PC-9 (cell line): ENCODE measurements around the gene SPEG. TPM values are rescaled to one million over a fixed set of nuclear protein-coding genes. Genes with fewer than 3 reads are reported as not detected.
A peak's percentile ranks its signal among the peaks of the same experiment; 100 is the strongest.

Experiments used
- BruUV-seq: library from RNA; stranded (reverse); fragments of 400-500 nt; replicated peaks from 2 replicates; lab custom pipeline; 2021; lab: Mats Ljungman, UMichigan
- CTCF ChIA-PET: fragments of 300-600 bp; sonication (Branson Sonifier 250); formaldehyde crosslinking; loops from one replicate; lab custom pipeline; 2022; ENCODE audit warnings: antibody characterized with exemption; lab: Charles Lee
- POLR2A ChIA-PET: fragments of 300-600 bp; sonication (Branson Sonifier 250); formaldehyde crosslinking; loops from one replicate; lab custom pipeline; 2022; ENCODE audit warnings: antibody characterized with exemption; ENCODE audit not compliant: unreplicated experiment; lab: Charles Lee
- DNase-seq, 2 experiments: peaks; one replicate each; pipeline versions ENCODE4 v3.0.0 to v3.0.0-alpha.2; 2015 to 2022; ENCODE audit warnings: mixed read lengths in 1 of 2
- H2AFZ ChIP-seq: fragments of 200-600 bp; sonication (generic); 2 replicates; pipeline ENCODE4 v1.8.1; 2017; ENCODE audit warnings: antibody characterized with exemption
- H3F3A ChIP-seq: fragments of 200-600 bp; sonication (generic); 2 replicates; pipeline ENCODE4 v1.8.1; 2017; ENCODE audit warnings: antibody characterized with exemption, mild to moderate bottlenecking, low read depth; ENCODE audit not compliant: insufficient read depth
- H3K27ac ChIP-seq: fragments of 200-600 bp; sonication (generic); 2 replicates; pipeline ENCODE4 v1.6.1; 2016; ENCODE audit warnings: mixed run types
- H3K27me3 ChIP-seq: fragments of 200-600 bp; sonication (generic); 2 replicates; pipeline ENCODE4 v1.6.1; 2016; ENCODE audit warnings: low read depth, mixed run types; ENCODE audit not compliant: insufficient read depth
- H3K36me3 ChIP-seq: fragments of 200-600 bp; sonication (generic); 2 replicates; pipeline ENCODE4 v1.6.1; 2016; ENCODE audit warnings: low read depth, mixed run types
- H3K4me1 ChIP-seq: fragments of 200-600 bp; sonication (generic); replicated peaks from 2 replicates; pipeline ENCODE4 v1.6.1; 2016; ENCODE audit warnings: mixed run types; ENCODE audit not compliant: insufficient read depth
- H3K4me2 ChIP-seq: fragments of 200-600 bp; sonication (generic); 2 replicates; pipeline ENCODE4 v1.6.1; 2017; ENCODE audit warnings: mixed run types
- H3K4me3 ChIP-seq: fragments of 200-600 bp; sonication (generic); 2 replicates; pipeline ENCODE4 v1.6.1; 2016; ENCODE audit warnings: mixed run types
- H3K79me2 ChIP-seq: fragments of 200-600 bp; sonication (generic); 2 replicates; pipeline ENCODE4 v1.6.1; 2017; ENCODE audit warnings: low read depth, mixed run types
- H3K9me2 ChIP-seq: fragments of 200-600 bp; sonication (generic); 2 replicates; pipeline ENCODE4 v1.8.1; 2017; ENCODE audit warnings: mild to moderate bottlenecking; ENCODE audit not compliant: insufficient read depth
- H3K9me3 ChIP-seq: fragments of 200-600 bp; sonication (generic); 2 replicates; pipeline ENCODE4 v1.8.1; 2016; ENCODE audit warnings: low read depth; ENCODE audit not compliant: insufficient read depth
- H4K20me1 ChIP-seq: fragments of 200-600 bp; sonication (generic); 2 replicates; pipeline ENCODE4 v1.8.1; 2017; ENCODE audit not compliant: insufficient read depth
- CTCF ChIP-seq: fragments of 200-600 bp; sonication (generic); conservative IDR thresholded peaks from 2 replicates; pipeline ENCODE4 v1.6.1; 2017; ENCODE audit warnings: mixed run types, antibody characterized with exemption, mild to moderate bottlenecking, moderate library complexity
- EZH2 ChIP-seq: fragments of 200-600 bp; sonication (generic); IDR thresholded peaks from 2 replicates; pipeline ENCODE4 v1.8.0; 2017; ENCODE audit warnings: antibody characterized with exemption, low read depth
- intact Hi-C: fragments of 100-400 bp; cut with micrococcal nuclease; formaldehyde crosslinking; loops from one replicate; pipeline ENCODE4 v1.10.0; 2022; ENCODE audit not compliant: unreplicated experiment
- total RNA-seq: library from RNA; stranded (reverse); gene quantifications from 2 replicates; pipeline ENCODE4 v1.2.3, GENCODE V29; 2021

SPEG gene
- total RNA-seq, 1 experiment from 2014 or later, result 46.8 TPM

DNA sequence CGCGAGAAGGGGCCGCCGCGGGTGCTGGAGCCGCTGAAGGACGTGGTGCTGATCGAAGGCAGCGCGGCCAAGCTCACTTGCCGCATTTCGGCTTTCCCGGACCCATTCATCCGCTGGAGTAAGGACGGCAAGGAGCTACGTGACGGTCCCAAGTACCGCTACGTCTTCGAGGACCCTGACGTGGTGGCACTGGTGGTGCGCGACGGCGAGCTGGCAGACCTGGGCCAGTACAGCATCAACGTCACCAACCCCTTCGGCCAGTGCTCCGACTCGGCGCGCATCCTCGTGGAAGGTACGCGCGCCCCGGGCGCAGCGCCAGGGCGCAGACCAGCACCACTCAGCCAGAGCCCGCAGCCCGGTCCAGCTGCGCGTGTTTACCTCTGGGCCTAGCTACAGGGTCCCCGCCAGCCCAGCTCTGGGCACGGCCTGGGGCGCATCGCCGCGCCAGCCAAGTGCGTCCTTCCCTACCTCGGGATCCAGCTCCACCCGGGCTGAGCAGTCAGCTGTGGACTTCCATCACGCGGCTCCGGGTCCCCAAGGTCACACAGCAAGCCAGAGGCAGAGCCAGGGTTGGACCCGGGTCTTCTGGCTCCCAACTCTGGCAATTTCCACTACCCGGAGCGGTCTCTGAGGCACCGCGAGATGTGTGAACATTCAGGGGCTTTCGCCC, 62.3 kb downstream of the SPEG start:
- 0 out of 2 replicates have a peak overlapping the region, but pooled peaks have one; percentile 74 for H3K4me3 ChIP-seq
- POLR2A ChIA-PET, result interaction anchor here (0.6 to 0.7 kb wide), 2 partner anchors 23 to 56 kb away, joined by 4 read pairs; no protein-coding TSS in a partner anchor
- H3K79me2 ChIP-seq, result peaks cover 18% of the 10 kb centered on the region; the same call in 1 of the 2 replicates
- H3K4me1 ChIP-seq, result peaks cover 19% of the 10 kb centered on the region
- H3K36me3 ChIP-seq, result no peaks in the 10 kb centered on the region; the same call in 1 of the 2 replicates
- H2AFZ ChIP-seq, result no peak overlapping the region
- TF ChIP-seq EZH2, result no peak
- TF ChIP-seq CTCF, result no peak
- no peaks in the 10 kb centered on the region for H3K9me2 ChIP-seq
- H3K27ac ChIP-seq, result no peak overlapping the region
- peaks cover 7% of the 10 kb centered on the region; the same call in 1 of the 2 replicates for H3K27me3 ChIP-seq
- no peak for DNase-seq
- CTCF ChIA-PET, result interaction anchor here (0.5 to 2.9 kb wide), 3 partner anchors 13 to 131 kb away, joined by 3 to 19 read pairs (median 4); no protein-coding TSS in a partner anchor
- H3F3A ChIP-seq, result peaks cover 4% of the 10 kb centered on the region; the same call in 1 of the 2 replicates
- H3K4me2 ChIP-seq, result peak overlapping the region; percentile 94
- intact Hi-C loops, result loop anchor here (5.0 kb wide), 1 partner anchor 40 kb away; no protein-coding TSS in a partner anchor
- no TSS peak for BruUV-seq
- no peaks in the 10 kb centered on the region for H3K9me3 ChIP-seq
- H4K20me1 ChIP-seq, result no peaks in the 10 kb centered on the region

- intact Hi-C loops, result loop anchor here (1.0 to 5.0 kb wide), 2 partner anchors 24 to 40 kb away; no protein-coding TSS in a partner anchor
- POLR2A ChIA-PET, result interaction anchor here (0.5 to 0.6 kb wide), 4 partner anchors 10 to 108 kb away, joined by 3 to 8 read pairs (median 4); no protein-coding TSS in a partner anchor
- peak; percentile 67 to 84 for DNase-seq
These were observed 63.0 kb downstream of the SPEG start for GRCh38 chr2:219497495-219498279.

More at GRCh38 chr2:219497495-219498279, 63.0 kb downstream of the SPEG start:
- Histone ChIP-seq H2AFZ (peak overlapping the region; percentile 95), H3K9me3 (no peaks in the 10 kb centered on the region), H3K4me2 (peak overlapping the region; percentile 94), H3K27ac (peak overlapping the region; percentile 81), H3K4me3 (peak overlapping the region; percentile 74), H4K20me1 (no peaks in the 10 kb centered on the region), H3F3A (peaks cover 4% of the 10 kb centered on the region; the same call in 1 of the 2 replicates), H3K79me2 (peaks cover 18% of the 10 kb centered on the region; the same call in 1 of the 2 replicates), H3K36me3 (no peaks in the 10 kb centered on the region; the same call in 1 of the 2 replicates), H3K9me2 (no peaks in the 10 kb centered on the region), H3K4me1 (peaks cover 19% of the 10 kb centered on the region), H3K27me3 (peaks cover 7% of the 10 kb centered on the region; the same call in 1 of the 2 replicates)
- CTCF ChIA-PET, result interaction anchor here (0.5 to 2.9 kb wide), 6 partner anchors 12 to 140 kb away, joined by 3 to 19 read pairs (median 8); partner anchors contain the start of gene DNPEP
- TSS peak; percentile 72 for BruUV-seq
- TF ChIP-seq EZH2, result no peak
- TF ChIP-seq CTCF, result no peak
